GM12878 (cell line): ENCODE measurements around the gene BIK. TPM values are rescaled to one million over a fixed set of nuclear protein-coding genes. Genes with fewer than 3 reads are reported as not detected.
A peak's percentile ranks its signal among the peaks of the same experiment; 100 is the strongest.

Experiments
- CHD2 ChIP-seq: IDR thresholded peaks from 2 replicates; pipeline ENCODE4 v1.6.1; 2011; ENCODE audit warnings: low read depth, low read length, improper control_type of control experiment, borderline replicate concordance
- CREB1 ChIP-seq: IDR thresholded peaks from 2 replicates; pipeline ENCODE4 v1.6.1; 2012; ENCODE audit warnings: low read depth, mild to moderate bottlenecking, inconsistent platforms
- DPF2 ChIP-seq: fragments of 450-650 bp; IDR thresholded peaks from 2 replicates; pipeline ENCODE4 v1.6.1; 2017; ENCODE audit warnings: mild to moderate bottlenecking
- E2F8 ChIP-seq: fragments of 450-650 bp; IDR thresholded peaks from 2 replicates; pipeline ENCODE4 v1.6.1; 2018; ENCODE audit warnings: mild to moderate bottlenecking, low read depth, moderate library complexity; ENCODE audit not compliant: partially characterized antibody
- GATAD2B ChIP-seq: fragments of 450-650 bp; conservative IDR thresholded peaks from 2 replicates; pipeline ENCODE4 v1.6.1; 2017; ENCODE audit warnings: low read depth, mild to moderate bottlenecking, moderate library complexity
- IKZF2 ChIP-seq, 2 experiments: fragments of 450-650 bp; IDR thresholded peaks; 2 replicates each; pipeline ENCODE4 v1.6.1; 2017; ENCODE audit warnings: mild to moderate bottlenecking in 2 of 2, moderate library complexity in 2 of 2
- KAT2A ChIP-seq: conservative IDR thresholded peaks from 2 replicates; pipeline ENCODE4 v1.6.1; 2011; ENCODE audit warnings: low read depth, low read length; ENCODE audit not compliant: control insufficient read depth
- KDM1A ChIP-seq: fragments of 200-600 bp; sonication (generic); IDR thresholded peaks from 2 replicates; pipeline ENCODE4 v1.6.1; 2016; ENCODE audit warnings: borderline replicate concordance
- KLF5 ChIP-seq: fragments of 450-650 bp; IDR thresholded peaks from 2 replicates; pipeline ENCODE4 v1.6.1; 2014; ENCODE audit warnings: mild to moderate bottlenecking; ENCODE audit not compliant: partially characterized antibody
- LARP7 ChIP-seq: fragments of 450-650 bp; IDR thresholded peaks from 2 replicates; pipeline ENCODE4 v1.6.1; 2017; ENCODE audit warnings: mild to moderate bottlenecking
- MAX ChIP-seq: IDR thresholded peaks from 2 replicates; pipeline ENCODE4 v1.6.1; 2012; ENCODE audit warnings: low read depth, low read length, improper control_type of control experiment
- PKNOX1 ChIP-seq: fragments of 450-650 bp; IDR thresholded peaks from 2 replicates; pipeline ENCODE4 v1.6.1; 2016; ENCODE audit warnings: mild to moderate bottlenecking
- POLR2A ChIP-seq: IDR thresholded peaks from 2 replicates; pipeline ENCODE4 v1.6.1; 2011; ENCODE audit warnings: low read depth, mild to moderate bottlenecking, low read length
- SIX5 ChIP-seq: IDR thresholded peaks from 2 replicates; pipeline ENCODE4 v1.6.1; 2011; ENCODE audit warnings: mild to moderate bottlenecking, low read depth, low read length, moderate library complexity; ENCODE audit not compliant: severe bottlenecking
- SKIL ChIP-seq: fragments of 450-650 bp; IDR thresholded peaks from 2 replicates; pipeline ENCODE4 v1.6.1; 2017; ENCODE audit warnings: mild to moderate bottlenecking, low read depth, inconsistent platforms; ENCODE audit not compliant: poor library complexity, severe bottlenecking
- SRF ChIP-seq, 2 experiments: IDR thresholded peaks; 2 replicates each; pipeline ENCODE4 v1.6.1; 2011; ENCODE audit warnings: low read depth in 2 of 2, low read length in 2 of 2, mild to moderate bottlenecking in 1 of 2, moderate library complexity in 1 of 2
- STAT1 ChIP-seq: fragments of 450-650 bp; conservative IDR thresholded peaks from 2 replicates; pipeline ENCODE4 v1.6.1; 2014; ENCODE audit warnings: antibody characterized with exemption, mild to moderate bottlenecking
- WRNIP1 ChIP-seq: IDR thresholded peaks from 2 replicates; pipeline ENCODE4 v1.6.1; 2011; ENCODE audit warnings: low read depth, low read length, improper control_type of control experiment, borderline replicate concordance
- YBX1 ChIP-seq: fragments of 450-650 bp; IDR thresholded peaks from 2 replicates; pipeline ENCODE4 v1.6.1; 2016; ENCODE audit warnings: antibody characterized with exemption
- ZNF687 ChIP-seq: fragments of 450-650 bp; IDR thresholded peaks from 2 replicates; pipeline ENCODE4 v1.6.1; 2017; ENCODE audit warnings: mild to moderate bottlenecking, moderate library complexity
- polyA plus RNA-seq, 11 experiments: library from polyadenylated mRNA; depleted of rRNA in 4 of 11; unstranded in 6 of 11; stranded (reverse) in 5 of 11; fragments of >200 nt; fragmentation: Nextera tagmentation in 4 of 11; fragmentation: Illumina TruSeq in 1 of 11; extraction: Ambion mirVana in 4 of 11; extraction: Trizol in 1 of 11; gene quantifications; 1 replicate in 1 of 11; 2 replicates in 10 of 11; pipeline versions ENCODE4 v1.2.1 to v1.2.3, GENCODE V29; 2011 to 2016; ENCODE audit warnings: inconsistent platforms in 2 of 11, missing spikeins in 2 of 11, low read depth in 1 of 11
- total RNA-seq, 4 experiments: library from RNA; depleted of rRNA in 3 of 4; stranded (reverse); fragments of >200 nt in 3 of 4; fragmentation: Illumina TruSeq in 1 of 4; extraction: Trizol in 1 of 4; gene quantifications; 2 replicates each; pipeline versions ENCODE4 v1.2.1 to v1.2.3, GENCODE V29; 2013 to 2021

BIK gene
- total and polyA plus RNA-seq, 10 of the 15 experiments (the other 5 are each of a cell fraction or from before 2014, with no cell fraction given) = 0.33 to 9.8 (median 3.9) TPM

GRCh38 chr22:43088984-43089717 is 21.4 kb upstream of the BIK start, which contains the start of gene TTLL1 (continued):
- no peak for TF ChIP-seq SKIL
- TF ChIP-seq IKZF2 (IDR thresholded peaks at IDR 0.05) = peak; percentile 1; a peak in 1 of 4 replicates
- no peak for TF ChIP-seq E2F8
- TF ChIP-seq KLF5 = peak; percentile 91
- TF ChIP-seq CHD2 = peak; percentile 64; the same call in 1 of the 2 replicates
- TF ChIP-seq STAT1 = 0 out of 2 replicates have a peak, but pooled peaks have one; percentile 56
- TF ChIP-seq DPF2 = peak; percentile 60; the same call in 1 of the 2 replicates
- peak; percentile 84 for TF ChIP-seq POLR2A
- TF ChIP-seq MAX = peak; percentile 34; the same call in 1 of the 2 replicates
- TF ChIP-seq KDM1A = no peak
- no peak for TF ChIP-seq PKNOX1
- peak; percentile 50 for TF ChIP-seq SIX5
- no peak for TF ChIP-seq SRF (IDR thresholded peaks at IDR 0.05; ENCODE audit: low read depth in 2 of 2, low read length in 2 of 2)
- TF ChIP-seq WRNIP1 = no peak
- peak; percentile 83 for TF ChIP-seq LARP7
- TF ChIP-seq GATAD2B = peak; percentile 79; the same call in 1 of the 2 replicates
- no peak for TF ChIP-seq YBX1
- peak; percentile 34; the same call in 1 of the 2 replicates for TF ChIP-seq CREB1
- no peak for TF ChIP-seq KAT2A
- peak; percentile 38; the same call in 1 of the 2 replicates for TF ChIP-seq ZNF687
